WERI-Rb-1 (cell line): ENCODE data around the gene ARID3A.

Experiments used
- DNase-seq: peaks from one replicate; pipeline ENCODE4 v3.0.0-alpha.2; 2020
- H3K27ac ChIP-seq: fragments of 250-450 bp; sonication (Bioruptor Pico); 2 replicates; pipeline ENCODE4 v1.5.1; 2020; ENCODE audit warnings: mild to moderate bottlenecking, moderate library complexity
- H3K27me3 ChIP-seq: fragments of 250-450 bp; sonication (Bioruptor Pico); 2 replicates; pipeline ENCODE4 v1.5.1; 2021; ENCODE audit warnings: mild to moderate bottlenecking, low read depth, moderate library complexity; ENCODE audit not compliant: insufficient read depth, severe bottlenecking
- H3K36me3 ChIP-seq: fragments of 250-450 bp; sonication (Bioruptor Pico); 2 replicates; pipeline ENCODE4 v1.5.1; 2020; ENCODE audit warnings: mild to moderate bottlenecking, moderate library complexity
- H3K4me3 ChIP-seq: 2 replicates; pipeline ENCODE4 v1.5.1; 2011; ENCODE audit warnings: low read depth, mild to moderate bottlenecking, control low read depth, low read length
- H3K9me3 ChIP-seq: fragments of 250-450 bp; sonication (Bioruptor Pico); 2 replicates; pipeline ENCODE4 v1.5.1; 2021; ENCODE audit warnings: mild to moderate bottlenecking, moderate library complexity; ENCODE audit not compliant: severe bottlenecking
- CTCF ChIP-seq: IDR thresholded peaks from 2 replicates; pipeline ENCODE4 v1.5.1; 2011; ENCODE audit warnings: low read depth, mild to moderate bottlenecking, control low read depth, inconsistent platforms, low read length

Gene ARID3A

GRCh38 chr19:927351-927779 lies 1.5 kb downstream of the ARID3A start:
- peak; percentile 55 for DNase-seq
- Histone ChIP-seq H3K27me3 (no peaks in the 10 kb centered on the region), H3K9me3 (no peaks in the 10 kb centered on the region), H3K36me3 (peaks cover 32% of the 10 kb centered on the region), H3K27ac (peak overlapping the region; percentile 92), H3K4me3 (peak overlapping the region; percentile 72)
- no peak for TF ChIP-seq CTCF

DNA sequence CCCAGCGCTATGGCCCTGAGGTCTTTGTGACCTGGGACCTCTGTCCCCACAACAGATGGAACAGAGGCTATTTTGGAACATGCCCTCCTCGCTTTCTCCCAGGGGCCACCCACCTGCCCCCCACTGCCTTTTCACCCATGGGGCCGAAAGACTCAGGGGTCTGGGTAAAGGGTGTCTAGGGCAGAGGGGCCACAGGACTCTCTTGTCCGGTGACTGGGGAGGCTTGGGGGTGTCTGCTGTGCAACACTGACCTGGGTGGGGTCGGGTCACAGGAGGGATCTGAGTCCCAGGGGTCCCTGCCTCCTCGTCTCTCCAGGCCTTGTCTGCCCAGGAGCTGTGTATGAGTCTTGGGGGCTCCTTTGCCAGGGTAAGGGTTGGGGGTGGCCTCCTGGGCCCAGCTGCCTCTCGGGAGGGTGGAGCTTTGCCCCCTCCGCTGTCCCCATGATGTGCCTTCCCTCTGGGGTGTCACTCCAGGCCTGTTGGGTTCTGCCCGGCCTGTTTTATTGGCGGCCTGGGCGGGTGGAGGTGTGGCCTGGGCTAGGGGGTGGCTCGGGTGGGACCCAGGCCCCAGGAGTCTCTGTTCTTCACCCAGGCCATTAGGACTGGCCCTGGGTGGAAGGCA lies 2.1 kb downstream of the ARID3A start:
- no peak for DNase-seq
- no peak for TF ChIP-seq CTCF
- Histone ChIP-seq H3K4me3 (peak overlapping the region; percentile 72; the same call in 1 of the 2 replicates), H3K9me3 (no peaks in the 10 kb centered on the region), H3K27me3 (no peaks in the 10 kb centered on the region), H3K36me3 (peaks cover 37% of the 10 kb centered on the region), H3K27ac (peak overlapping the region; percentile 92; the same call in 1 of the 2 replicates)

DNA sequence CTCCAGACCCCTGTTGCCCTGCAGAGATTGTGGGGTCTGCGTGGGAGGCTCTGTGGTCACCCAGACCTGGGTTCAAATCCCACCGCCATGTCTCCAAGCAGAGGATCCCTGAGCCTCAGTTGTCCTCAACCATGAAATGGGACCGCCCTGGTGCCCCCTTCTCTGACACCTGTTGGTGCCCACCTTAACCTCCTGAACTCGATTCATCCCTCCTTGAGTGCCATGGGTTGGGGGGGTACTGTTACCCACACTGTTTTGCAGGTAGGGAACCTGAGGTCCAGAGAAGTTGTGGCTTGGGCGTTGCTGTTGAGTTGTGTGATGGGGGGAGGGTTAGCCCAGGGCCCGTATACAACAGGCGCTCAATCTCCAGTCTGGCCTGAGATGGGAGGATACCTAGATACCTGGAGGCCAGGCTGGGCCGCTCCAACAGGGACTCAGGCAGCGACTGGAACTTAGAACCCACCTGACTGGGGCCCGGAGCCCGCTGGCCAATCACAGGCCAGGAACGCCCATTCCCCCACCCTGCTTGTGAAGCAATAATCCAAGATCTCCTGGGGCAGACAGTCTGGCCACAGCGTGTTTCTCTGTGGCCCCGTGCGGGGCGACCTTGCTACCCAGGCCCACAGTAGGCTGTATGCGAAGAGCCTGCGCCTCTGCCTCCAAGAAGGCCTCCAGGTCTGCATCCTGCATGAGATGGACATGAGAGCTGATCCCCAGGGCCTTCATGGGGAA lies 2.8 kb downstream of the ARID3A start:
- TF ChIP-seq CTCF: no peak
- Histone ChIP-seq H3K4me3 (no peak overlapping the region), H3K9me3 (no peaks in the 10 kb centered on the region), H3K27ac (no peak overlapping the region), H3K27me3 (no peaks in the 10 kb centered on the region), H3K36me3 (peaks cover 43% of the 10 kb centered on the region)
- peak; percentile 62 for DNase-seq

GRCh38 chr19:929203-929890 lies 3.5 kb downstream of the ARID3A start:
- Histone ChIP-seq H3K27me3 (no peaks in the 10 kb centered on the region), H3K36me3 (peaks cover 50% of the 10 kb centered on the region), H3K9me3 (no peaks in the 10 kb centered on the region), H3K4me3 (no peak overlapping the region), H3K27ac (no peak overlapping the region)
- DNase-seq: no peak
- TF ChIP-seq CTCF: no peak

GRCh38 chr19:929891-930258 lies 4.0 kb downstream of the ARID3A start:
- H3K36me3 ChIP-seq: peaks cover 51% of the 10 kb centered on the region
- H3K27ac ChIP-seq: no peak overlapping the region
- H3K4me3 ChIP-seq: no peak overlapping the region
- no peaks in the 10 kb centered on the region for H3K27me3 ChIP-seq
- no peak for TF ChIP-seq CTCF
- no peaks in the 10 kb centered on the region for H3K9me3 ChIP-seq
- no peak for DNase-seq
